Dendritic cell treated with granulocyte-macrophage colony-stimulating factor and Interleukin-4, amounts not matched to agents 40 ng/mL and 50 ng/mL, for 4 days (primary cell): ENCODE measurements around the gene ATOSA.

Experiments used
- H3K27ac Mint-ChIP-seq: one replicate; pipeline ENCODE4 v1.8.0; 2022; ENCODE audit warnings: mild to moderate bottlenecking, mixed read lengths
- H3K27me3 Mint-ChIP-seq: one replicate; pipeline ENCODE4 v1.8.0; 2022; ENCODE audit warnings: mild to moderate bottlenecking, mixed read lengths
- H3K36me3 Mint-ChIP-seq: one replicate; pipeline ENCODE4 v1.8.0; 2022; ENCODE audit warnings: low read depth, mixed read lengths
- H3K4me1 Mint-ChIP-seq: one replicate; pipeline ENCODE4 v1.8.0; 2022; ENCODE audit warnings: low read depth, mixed read lengths
- H3K4me3 Mint-ChIP-seq: one replicate; pipeline ENCODE4 v1.8.0; 2022; ENCODE audit warnings: mild to moderate bottlenecking, moderate library complexity, mixed read lengths
- H3K9me3 Mint-ChIP-seq: one replicate; pipeline ENCODE4 v1.8.0; 2022; ENCODE audit warnings: mixed read lengths
- intact Hi-C: fragments of 100-400 bp; cut with micrococcal nuclease; formaldehyde crosslinking; loops from one replicate; pipeline ENCODE4 v1.15.0; 2022

ATOSA gene, protein sequence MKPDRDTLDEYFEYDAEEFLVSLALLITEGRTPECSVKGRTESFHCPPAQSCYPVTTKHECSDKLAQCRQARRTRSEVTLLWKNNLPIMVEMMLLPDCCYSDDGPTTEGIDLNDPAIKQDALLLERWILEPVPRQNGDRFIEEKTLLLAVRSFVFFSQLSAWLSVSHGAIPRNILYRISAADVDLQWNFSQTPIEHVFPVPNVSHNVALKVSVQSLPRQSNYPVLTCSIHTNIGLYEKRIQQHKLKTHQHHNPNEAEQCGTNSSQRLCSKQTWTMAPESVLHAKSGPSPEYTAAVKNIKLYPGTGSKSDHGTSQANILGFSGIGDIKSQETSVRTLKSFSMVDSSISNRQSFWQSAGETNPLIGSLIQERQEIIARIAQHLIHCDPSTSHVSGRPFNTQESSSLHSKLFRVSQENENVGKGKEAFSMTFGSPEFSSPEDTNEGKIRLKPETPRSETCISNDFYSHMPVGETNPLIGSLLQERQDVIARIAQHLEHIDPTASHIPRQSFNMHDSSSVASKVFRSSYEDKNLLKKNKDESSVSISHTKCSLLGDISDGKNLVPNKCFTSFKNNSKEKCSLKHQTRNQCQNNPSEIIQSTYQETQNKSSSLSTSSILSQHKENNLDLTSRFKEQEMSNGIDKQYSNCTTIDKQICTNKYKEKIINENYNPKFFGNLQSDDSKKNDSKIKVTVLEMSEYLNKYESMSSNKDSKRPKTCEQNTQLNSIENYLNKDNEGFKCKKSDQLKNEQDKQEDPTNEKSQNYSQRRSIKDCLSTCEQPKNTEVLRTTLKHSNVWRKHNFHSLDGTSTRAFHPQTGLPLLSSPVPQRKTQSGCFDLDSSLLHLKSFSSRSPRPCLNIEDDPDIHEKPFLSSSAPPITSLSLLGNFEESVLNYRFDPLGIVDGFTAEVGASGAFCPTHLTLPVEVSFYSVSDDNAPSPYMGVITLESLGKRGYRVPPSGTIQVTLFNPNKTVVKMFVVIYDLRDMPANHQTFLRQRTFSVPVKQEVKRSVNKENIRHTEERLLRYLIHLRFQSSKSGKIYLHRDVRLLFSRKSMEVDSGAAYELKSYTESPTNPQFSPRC

DNA sequence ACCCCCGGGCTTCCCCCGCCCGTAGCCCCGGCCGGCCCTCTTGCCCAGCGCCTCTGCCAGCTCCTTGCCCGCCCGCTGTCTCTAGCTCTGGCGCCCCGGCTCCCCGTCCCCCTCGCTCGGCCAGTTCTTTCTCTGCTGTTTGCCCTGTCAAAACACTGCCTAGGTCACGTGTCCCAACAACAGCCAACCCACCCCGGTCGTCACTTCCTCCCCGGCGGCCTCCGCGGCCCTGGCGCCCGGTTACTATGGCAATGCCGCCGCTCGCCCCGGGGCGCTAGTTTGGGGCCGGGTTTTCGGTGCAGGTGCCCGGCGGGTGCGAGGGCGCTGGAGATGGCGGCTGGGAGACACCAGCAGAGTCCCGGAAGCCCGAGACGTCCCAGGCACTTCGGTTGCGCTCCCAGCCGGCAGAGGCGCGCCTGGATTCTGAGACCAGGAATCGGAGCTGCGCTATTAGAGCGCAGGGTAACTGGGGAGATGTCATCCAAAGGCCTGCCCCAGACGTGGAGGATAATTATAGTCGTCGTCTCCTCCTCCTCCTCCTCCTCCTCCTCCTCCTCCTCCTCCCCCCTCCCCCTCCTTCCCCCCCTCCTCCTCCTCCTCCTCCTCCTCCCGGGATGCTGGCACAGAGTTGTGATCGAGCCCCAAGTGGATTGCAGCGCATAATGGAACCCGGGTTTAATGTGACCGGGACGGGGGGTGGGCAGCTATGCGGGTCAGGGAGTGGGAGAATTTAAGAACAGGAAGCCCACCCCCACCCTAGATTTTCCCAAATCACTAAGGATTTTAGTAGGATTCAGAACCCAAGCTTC, at the start of gene ATOSA:
TSS of gene ATOSA (minus strand) at position 157 of the 809 bp plus-strand sequence. CDS start 1,367 bp downstream, outside the sequence.
- H3K4me1 Mint-ChIP-seq = peaks cover 25% of the 10 kb centered on the region
- intact Hi-C loops = loop anchor here (2.0 to 5.0 kb wide), 2 partner anchors 38 to 55 kb away; no protein-coding TSS in a partner anchor
- H3K27me3 Mint-ChIP-seq = peaks cover 11% of the 10 kb centered on the region

DNA sequence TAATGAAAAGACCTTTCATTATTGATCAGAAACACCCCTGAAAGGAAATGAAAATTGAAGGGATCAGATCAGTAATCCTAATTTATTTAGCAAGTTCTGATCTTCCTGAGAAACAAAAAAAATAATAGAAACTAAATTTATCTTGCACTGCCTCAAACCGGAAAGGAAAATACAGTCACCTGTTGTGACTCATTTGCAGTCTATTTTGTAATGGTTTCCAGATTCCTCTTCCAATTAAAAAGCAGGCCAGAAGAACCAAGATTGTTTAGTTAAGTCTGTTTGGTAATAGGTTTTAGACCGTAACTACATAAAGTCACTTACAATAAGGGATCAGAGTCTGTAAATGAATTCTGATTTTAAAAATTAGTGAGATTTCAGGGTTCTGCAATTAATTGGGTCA, 49.7 kb upstream of the ATOSA start:
- intact Hi-C loops = no loop called here
- Mint-ChIP-seq H3K27me3 (peaks cover 8% of the 10 kb centered on the region), H3K9me3 (no peaks in the 10 kb centered on the region), H3K27ac (no peak overlapping the region), H3K4me3 (no peak overlapping the region), H3K4me1 (peaks cover 18% of the 10 kb centered on the region), H3K36me3 (no peaks in the 10 kb centered on the region)

More for the DNA sequence above, at the start of gene ATOSA:
- peak within 1 kb of the TSS; percentile 98 for H3K4me3 Mint-ChIP-seq
- no peaks in the 10 kb centered on the region for H3K9me3 Mint-ChIP-seq
- peak within 1 kb of the TSS; percentile 98 for H3K27ac Mint-ChIP-seq
- peaks cover 32% of the 10 kb centered on the region for H3K36me3 Mint-ChIP-seq

DNA sequence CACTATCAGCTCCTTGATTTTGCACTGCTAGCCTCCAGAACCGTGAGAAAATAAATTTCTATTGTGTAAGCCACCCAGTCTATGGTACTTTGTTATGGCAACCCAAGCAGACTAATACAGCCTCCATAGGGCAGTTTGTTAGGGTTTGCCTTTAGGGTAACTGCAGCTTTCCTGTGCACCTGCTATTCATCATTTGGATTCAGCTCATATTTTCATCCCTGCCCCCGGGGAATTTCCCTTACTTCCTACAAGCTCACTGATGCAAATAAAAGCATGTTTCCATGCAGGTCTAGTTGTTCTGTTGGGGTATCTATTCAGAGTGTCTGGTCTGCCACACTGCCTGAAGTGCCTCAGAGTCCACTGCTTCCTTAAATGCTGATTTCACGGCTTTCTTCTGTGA, 48.6 kb upstream of the ATOSA start:
- H3K36me3 Mint-ChIP-seq = no peaks in the 10 kb centered on the region
- intact Hi-C loops = no loop called here
- H3K27me3 Mint-ChIP-seq = peaks cover 8% of the 10 kb centered on the region
- peaks cover 8% of the 10 kb centered on the region for H3K4me1 Mint-ChIP-seq
- H3K4me3 Mint-ChIP-seq = no peak overlapping the region
- no peak overlapping the region for H3K27ac Mint-ChIP-seq
- H3K9me3 Mint-ChIP-seq = no peaks in the 10 kb centered on the region

DNA sequence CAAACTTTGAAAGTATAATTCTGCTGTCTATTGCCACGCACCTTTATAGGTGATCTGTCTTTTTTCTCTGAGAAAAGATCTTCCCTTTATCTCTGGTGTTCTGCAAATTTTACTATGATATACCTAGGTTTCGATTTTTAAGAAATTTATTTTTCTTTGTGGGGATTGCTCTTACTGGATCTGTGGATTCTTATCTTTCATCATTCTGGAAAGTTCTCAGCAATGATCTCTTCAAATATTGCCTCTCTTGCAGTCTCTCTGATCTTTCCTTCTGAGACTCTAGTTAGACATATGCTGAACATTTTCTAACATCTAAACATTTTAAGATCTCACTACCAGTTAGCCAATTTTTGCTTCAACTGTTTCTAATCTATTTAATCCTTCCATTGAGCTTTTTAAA, 47.0 kb upstream of the ATOSA start:
- Mint-ChIP-seq H3K27me3 (peaks cover 12% of the 10 kb centered on the region), H3K36me3 (no peaks in the 10 kb centered on the region), H3K4me3 (no peak overlapping the region), H3K27ac (no peak overlapping the region), H3K9me3 (no peaks in the 10 kb centered on the region), H3K4me1 (peaks cover 8% of the 10 kb centered on the region)
- intact Hi-C loops = no loop called here

DNA sequence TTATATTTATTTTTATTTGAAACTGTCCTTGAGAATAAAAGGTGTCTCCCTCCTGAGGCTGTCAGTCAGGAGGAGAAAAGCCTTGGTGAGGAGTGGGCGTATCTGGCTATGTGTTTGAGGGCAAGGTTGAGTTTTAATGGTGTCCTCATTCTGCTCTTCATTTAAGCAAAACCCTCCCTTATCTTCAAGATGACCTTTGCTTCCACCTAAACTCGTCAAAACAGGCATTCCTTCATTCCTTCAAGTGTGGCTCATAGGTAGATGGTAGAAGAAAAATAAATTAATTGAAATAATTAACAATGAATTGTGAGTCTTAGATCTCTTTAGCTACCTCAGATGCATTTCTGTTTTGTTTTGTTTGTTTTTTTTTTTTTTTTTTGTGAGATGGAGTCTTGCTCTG, 39.4 kb upstream of the ATOSA start:
- Mint-ChIP-seq H3K27me3 (peaks cover 7% of the 10 kb centered on the region), H3K9me3 (peaks cover 12% of the 10 kb centered on the region), H3K4me1 (peaks cover 37% of the 10 kb centered on the region), H3K4me3 (no peak overlapping the region), H3K36me3 (no peaks in the 10 kb centered on the region), H3K27ac (peak overlapping the region; percentile 70)
- intact Hi-C loops = loop anchor here (5.0 kb wide), 1 partner anchor 41 kb away; the partner anchor contains the start of gene ATOSA

DNA sequence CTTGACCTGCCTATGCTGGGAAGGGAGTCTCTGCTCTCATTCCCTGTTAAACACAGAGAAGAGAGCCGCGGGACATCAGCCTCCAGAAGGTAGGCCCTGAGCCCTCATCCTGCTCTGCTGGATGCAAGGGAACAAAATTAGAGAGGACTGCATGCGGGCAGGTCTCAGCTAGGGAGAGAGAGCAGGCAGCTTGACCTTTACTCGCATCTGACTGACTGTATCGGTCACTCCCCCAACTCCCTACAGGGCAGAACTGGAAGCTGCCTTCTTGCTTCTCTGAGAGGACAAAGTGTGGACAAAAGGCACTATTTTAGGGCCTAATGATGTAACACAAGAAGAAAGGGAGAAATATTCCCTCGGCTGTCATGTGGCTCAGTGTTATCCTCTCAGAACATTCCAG, 38.7 kb upstream of the ATOSA start:
- Mint-ChIP-seq H3K4me1 (peaks cover 37% of the 10 kb centered on the region), H3K9me3 (peaks cover 12% of the 10 kb centered on the region), H3K36me3 (no peaks in the 10 kb centered on the region), H3K4me3 (no peak overlapping the region), H3K27me3 (peaks cover 7% of the 10 kb centered on the region), H3K27ac (peak overlapping the region; percentile 70)
- intact Hi-C loops = loop anchor here (5.0 kb wide), 1 partner anchor 41 kb away; the partner anchor contains the start of gene ATOSA

DNA sequence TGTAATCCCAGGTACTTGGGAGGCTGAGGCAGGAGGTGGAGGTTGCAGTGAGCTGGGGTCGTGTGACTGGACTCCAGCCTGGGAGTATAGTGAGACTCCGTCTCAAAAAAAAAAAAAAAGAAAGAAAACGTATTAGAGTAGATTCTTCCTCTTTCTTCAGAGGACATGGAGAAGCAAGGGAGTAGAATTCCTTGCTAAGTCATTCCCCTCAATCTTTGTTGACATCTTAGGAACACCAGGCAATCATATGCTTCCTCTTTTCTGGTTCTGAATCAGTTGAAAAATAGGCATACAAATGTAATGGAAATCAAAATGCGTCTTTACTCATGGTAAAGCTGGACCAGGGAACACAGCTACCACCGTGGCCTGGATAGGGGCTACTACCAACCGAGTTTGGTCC, 38.3 kb upstream of the ATOSA start:
- Mint-ChIP-seq H3K9me3 (peaks cover 12% of the 10 kb centered on the region), H3K27me3 (peaks cover 5% of the 10 kb centered on the region), H3K36me3 (no peaks in the 10 kb centered on the region), H3K27ac (peak overlapping the region; percentile 70), H3K4me3 (no peak overlapping the region), H3K4me1 (peaks cover 37% of the 10 kb centered on the region)
- intact Hi-C loops = loop anchor here (5.0 kb wide), 1 partner anchor 40 kb away; the partner anchor contains the start of gene ATOSA

DNA sequence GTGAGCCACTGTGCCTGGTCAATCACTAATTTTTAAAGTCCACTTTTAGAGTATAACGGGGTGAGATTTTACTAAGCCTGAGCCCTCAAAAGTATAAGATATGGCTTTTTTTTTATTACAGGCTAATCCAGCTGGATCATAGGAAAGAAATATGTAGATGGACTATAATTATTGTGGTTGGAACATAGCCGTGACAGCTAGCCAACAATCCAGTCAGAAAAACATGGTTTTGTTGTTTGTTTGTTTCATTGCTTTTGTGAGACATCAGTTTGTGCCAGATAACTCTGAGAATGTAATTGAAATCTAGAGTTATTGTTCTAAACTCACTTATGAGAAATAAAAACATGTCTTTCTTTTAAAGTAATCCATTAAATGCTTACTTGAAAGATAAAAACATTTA, 37.3 kb upstream of the ATOSA start:
- Mint-ChIP-seq H3K27ac (no peak overlapping the region), H3K27me3 (peaks cover 7% of the 10 kb centered on the region), H3K4me3 (no peak overlapping the region), H3K9me3 (peaks cover 12% of the 10 kb centered on the region), H3K4me1 (peaks cover 37% of the 10 kb centered on the region), H3K36me3 (no peaks in the 10 kb centered on the region)
- intact Hi-C loops = loop anchor here (5.0 kb wide), 1 partner anchor 39 kb away; the partner anchor contains the start of gene ATOSA

DNA sequence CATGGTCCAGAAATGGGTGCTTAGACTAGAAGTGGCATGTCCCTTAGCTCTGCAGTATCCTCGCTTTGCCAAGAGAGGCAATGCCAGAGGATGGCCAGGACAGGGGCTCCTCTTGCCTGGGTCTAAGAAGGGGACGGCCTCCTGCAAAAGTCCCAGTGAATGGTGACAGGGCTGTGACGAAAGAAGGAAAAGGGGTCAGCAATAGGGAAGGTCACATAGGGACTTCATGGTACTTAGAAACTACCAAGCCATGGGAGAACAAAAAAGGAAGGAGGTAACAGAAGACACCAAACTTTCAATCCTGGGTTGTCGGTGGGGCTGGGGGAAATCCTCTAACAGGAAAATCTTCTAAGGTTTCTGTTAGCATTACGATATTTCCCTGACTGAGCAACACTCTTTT, 36.2 kb upstream of the ATOSA start:
- H3K4me1 Mint-ChIP-seq = peaks cover 41% of the 10 kb centered on the region
- H3K27me3 Mint-ChIP-seq = peaks cover 4% of the 10 kb centered on the region
- H3K27ac Mint-ChIP-seq = no peak overlapping the region
- no peak overlapping the region for H3K4me3 Mint-ChIP-seq
- peaks cover 12% of the 10 kb centered on the region for H3K9me3 Mint-ChIP-seq
- no peaks in the 10 kb centered on the region for H3K36me3 Mint-ChIP-seq
- intact Hi-C loops = loop anchor here (5.0 kb wide), 1 partner anchor 38 kb away; the partner anchor contains the start of gene ATOSA

DNA sequence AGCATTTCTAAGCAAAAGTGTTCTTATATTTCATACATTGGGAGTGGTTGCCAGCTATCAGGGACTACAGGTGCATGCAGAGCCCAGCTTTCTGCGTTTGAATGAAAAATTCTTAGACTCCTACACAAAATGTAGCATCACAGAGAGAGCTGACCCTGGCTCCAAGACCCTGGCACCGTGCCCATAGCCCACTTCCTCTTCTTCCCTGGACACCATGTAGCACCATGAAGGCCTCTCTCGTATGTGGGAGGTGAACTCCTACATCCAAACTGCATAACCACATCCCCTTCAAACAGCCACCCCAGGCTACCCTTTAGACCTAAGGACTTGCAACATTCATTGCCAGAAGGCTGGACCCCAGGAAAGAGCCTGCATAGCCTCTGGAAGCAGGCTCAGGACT, 35.8 kb upstream of the ATOSA start:
- Mint-ChIP-seq H3K36me3 (no peaks in the 10 kb centered on the region), H3K9me3 (peaks cover 10% of the 10 kb centered on the region), H3K27me3 (peaks cover 4% of the 10 kb centered on the region), H3K27ac (no peak overlapping the region), H3K4me1 (peaks cover 44% of the 10 kb centered on the region), H3K4me3 (no peak overlapping the region)
- intact Hi-C loops = loop anchor here (5.0 kb wide), 1 partner anchor 38 kb away; the partner anchor contains the start of gene ATOSA

DNA sequence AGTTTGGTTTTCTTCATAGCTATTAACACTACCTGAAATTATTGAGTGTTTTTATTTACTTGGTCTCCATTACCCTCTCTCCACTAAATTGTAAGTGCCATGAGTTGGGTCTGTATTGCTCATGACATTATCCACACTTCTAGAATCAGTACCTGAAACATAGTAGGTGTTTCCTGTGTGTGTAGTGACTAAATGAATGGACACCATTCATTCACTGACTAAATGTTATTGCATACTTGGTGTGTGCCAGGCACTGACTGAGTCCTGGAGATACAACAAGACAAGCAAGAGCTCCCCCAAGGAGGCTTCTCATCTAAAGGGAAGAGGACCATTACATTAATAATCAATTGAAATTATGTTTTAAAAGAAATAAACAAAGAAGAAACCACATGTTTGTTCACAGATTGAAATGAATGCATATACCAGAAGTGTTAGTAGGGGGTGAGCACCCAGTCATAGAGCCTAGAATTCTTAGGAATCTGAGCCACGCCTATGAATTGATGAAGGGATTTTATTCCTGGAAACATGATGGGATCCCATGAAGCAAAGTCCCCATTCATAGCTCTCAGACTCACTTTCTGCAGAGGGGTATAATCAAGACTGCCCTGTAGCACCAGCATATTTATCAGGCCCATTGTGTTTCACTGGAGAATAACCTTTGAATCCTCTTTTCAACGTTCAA, 31.7 kb upstream of the ATOSA start:
- intact Hi-C loops = no loop called here
- Mint-ChIP-seq H3K27me3 (peaks cover 8% of the 10 kb centered on the region), H3K36me3 (no peaks in the 10 kb centered on the region), H3K27ac (no peak overlapping the region), H3K9me3 (no peaks in the 10 kb centered on the region), H3K4me3 (no peak overlapping the region), H3K4me1 (peaks cover 17% of the 10 kb centered on the region)

DNA sequence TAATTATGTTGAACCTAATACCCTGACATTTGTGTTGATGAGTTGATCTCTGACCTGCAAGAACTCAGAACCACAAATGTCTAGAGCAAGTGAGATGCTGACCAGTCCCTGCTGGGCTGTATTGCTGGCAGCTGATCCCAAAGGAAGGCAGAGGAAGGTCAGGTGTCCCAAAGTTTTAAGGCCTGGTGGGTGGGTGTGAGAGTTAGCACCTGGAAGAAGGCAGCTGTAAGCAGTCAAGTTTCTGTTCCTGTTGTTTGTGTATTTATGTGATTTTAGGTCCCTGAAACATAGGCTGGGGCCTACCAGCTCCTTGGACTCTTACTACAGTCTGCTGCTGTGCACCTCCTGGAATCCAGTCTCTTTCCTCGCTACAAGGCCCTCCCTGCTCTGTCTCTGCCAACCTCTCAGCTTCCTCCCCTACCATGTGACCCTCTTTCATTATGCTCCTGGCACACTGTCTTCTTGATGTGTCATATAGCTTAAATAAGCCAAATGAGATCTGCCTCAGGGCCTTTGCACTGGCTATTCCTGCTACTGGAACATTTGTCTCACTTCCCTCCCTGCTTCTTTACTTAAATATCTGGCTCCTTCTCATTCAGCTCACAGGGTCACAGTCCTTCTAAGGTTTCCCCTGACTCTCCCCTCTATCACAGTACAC, 31.0 kb upstream of the ATOSA start:
- Mint-ChIP-seq H3K9me3 (no peaks in the 10 kb centered on the region), H3K4me3 (no peak overlapping the region)
- intact Hi-C loops = no loop called here

More for the DNA sequence above, 31.0 kb upstream of the ATOSA start:
- H3K36me3 Mint-ChIP-seq = no peaks in the 10 kb centered on the region
- peaks cover 13% of the 10 kb centered on the region for H3K4me1 Mint-ChIP-seq
- H3K27ac Mint-ChIP-seq = no peak overlapping the region
- H3K27me3 Mint-ChIP-seq = peaks cover 8% of the 10 kb centered on the region
